Naive thymus-derived CD4-positive, alpha-beta T cell (primary cell): ENCODE data around the gene BHLHA15. TPM values are rescaled to one million over a fixed set of nuclear protein-coding genes. Genes with fewer than 3 reads are reported as not detected.

Experiments
- ATAC-seq: fragments of 150-1000 bp; cut with Tn5 transposase; 2 replicates; pipeline ENCODE4 v1.10.0; 2021; ENCODE audit warnings: mild to moderate bottlenecking, moderate library complexity
- CTCF ChIA-PET: fragments of 350-600 bp; sonication (Branson Sonifier 250); formaldehyde crosslinking; loops from one replicate; lab custom pipeline; 2021; ENCODE audit warnings: antibody characterized with exemption; lab: Charles Lee
- POLR2A ChIA-PET: fragments of 350-600 bp; sonication (Branson Sonifier 250); formaldehyde crosslinking; loops from one replicate; lab custom pipeline; 2021; ENCODE audit warnings: antibody characterized with exemption, inconsistent platforms; lab: Charles Lee
- DNase-seq, 9 donors: peaks; one replicate each; pipeline versions ENCODE4 v3.0.0 to v3.0.0-alpha.2; 2020 to 2022; ENCODE audit warnings: mixed read lengths in 1 of 9
- H3K27ac ChIP-seq: one replicate; pipeline ENCODE4 v1.7.0; 2013; ENCODE audit warnings: mild to moderate bottlenecking, low read depth, low read length, moderate library complexity
- H3K27me3 ChIP-seq, 2 donors: one replicate each; pipeline ENCODE4 v1.7.0; 2013; ENCODE audit warnings: low read length in 2 of 2, mild to moderate bottlenecking in 2 of 2, moderate library complexity in 2 of 2; ENCODE audit not compliant: control insufficient read depth in 2 of 2, insufficient read depth in 2 of 2
- H3K36me3 ChIP-seq, 3 experiments: 1 replicate in 2 of 3; 2 replicates in 1 of 3; pipeline ENCODE4 v1.7.0; 2013; ENCODE audit warnings: low read length in 3 of 3, mild to moderate bottlenecking in 3 of 3, moderate library complexity in 1 of 3; ENCODE audit not compliant: insufficient read depth in 3 of 3, control insufficient read depth in 2 of 3
- H3K4me1 ChIP-seq, 2 donors: one replicate each; pipeline ENCODE4 v1.7.0; 2013; ENCODE audit warnings: low read length in 2 of 2, mild to moderate bottlenecking in 2 of 2, moderate library complexity in 1 of 2; ENCODE audit not compliant: control insufficient read depth in 2 of 2, insufficient read depth in 2 of 2
- H3K4me3 ChIP-seq: 2 replicates; pipeline ENCODE4 v1.7.0; 2013; ENCODE audit warnings: mild to moderate bottlenecking, low read length
- H3K9me3 ChIP-seq, 3 experiments: 1 replicate in 2 of 3; 2 replicates in 1 of 3; pipeline ENCODE4 v1.7.0; 2013; ENCODE audit warnings: low read length in 3 of 3; ENCODE audit not compliant: control insufficient read depth in 2 of 3
- H3K27ac Mint-ChIP-seq, 9 donors: one replicate each; pipeline ENCODE4 v1.8.0; 2020 to 2022; ENCODE audit warnings: mixed read lengths in 9 of 9, mild to moderate bottlenecking in 8 of 9, moderate library complexity in 5 of 9, inconsistent platforms in 2 of 9
- H3K27me3 Mint-ChIP-seq, 5 donors: one replicate each; pipeline ENCODE4 v1.8.0; 2021 to 2022; ENCODE audit warnings: mixed read lengths in 5 of 5, mild to moderate bottlenecking in 1 of 5
- H3K36me3 Mint-ChIP-seq, 5 donors: one replicate each; pipeline ENCODE4 v1.8.0; 2020 to 2022; ENCODE audit warnings: mixed read lengths in 5 of 5, mild to moderate bottlenecking in 3 of 5, inconsistent platforms in 1 of 5
- H3K4me1 Mint-ChIP-seq, 7 donors: one replicate each; pipeline ENCODE4 v1.8.0; 2020 to 2022; ENCODE audit warnings: mixed read lengths in 7 of 7, mild to moderate bottlenecking in 3 of 7, inconsistent platforms in 1 of 7
- H3K4me3 Mint-ChIP-seq, 10 donors: one replicate each; pipeline ENCODE4 v1.8.0; 2020 to 2022; ENCODE audit warnings: mild to moderate bottlenecking in 10 of 10, mixed read lengths in 10 of 10, moderate library complexity in 6 of 10, inconsistent platforms in 2 of 10
- H3K9me3 Mint-ChIP-seq, 11 donors: one replicate each; pipeline ENCODE4 v1.8.0; 2020 to 2022; ENCODE audit warnings: mixed read lengths in 11 of 11, mild to moderate bottlenecking in 4 of 11, inconsistent platforms in 1 of 11, moderate library complexity in 1 of 11
- intact Hi-C, 2 donors: fragments of 100-400 bp; cut with micrococcal nuclease; formaldehyde crosslinking; loops; one replicate each; pipeline ENCODE4 v1.15.1; 2023
- polyA plus RNA-seq, 2 donors: library from polyadenylated mRNA; unstranded; fragments of 300-500 nt; fragmentation: Illumina TruSeq; gene quantifications; one replicate each; pipeline ENCODE4 v1.2.3, GENCODE V29; 2021
- total RNA-seq, 6 experiments: library from RNA in 5 of 6; stranded (reverse) in 5 of 6; gene quantifications; 1 replicate in 5 of 6; 2 replicates in 1 of 6; pipeline ENCODE4 v1.2.3 and lab custom pipeline; 2021 to 2026

BHLHA15 gene
- total and polyA plus RNA-seq, 7 experiments from 2014 or later: 0.39 to 0.80 TPM; not detected in 5

- intact Hi-C loops: loop anchor here in 1 of 2 donors (5.0 to 10.0 kb wide), 2 partner anchors 36 to 1052 kb away; partner anchors contain the start of gene SDHAF3
- Histone ChIP-seq H3K27ac (no peak overlapping the region), H3K27me3 (no peaks in the 10 kb centered on the region), H3K36me3 (peaks cover 0 to 13% (median 4%) of the 10 kb centered on the region in 3 experiments), H3K4me3 (no peak overlapping the region), H3K9me3 (no peaks in the 10 kb centered on the region), H3K4me1 (no peaks in the 10 kb centered on the region)
- H3K4me1 Mint-ChIP-seq: peaks cover 11 to 34% (median 26%) of the 10 kb centered on the region in 7 donors
- H3K4me3 Mint-ChIP-seq: no peak overlapping the region
- POLR2A ChIA-PET: no interaction called here
- ATAC-seq (no peak), DNase-seq (no peak)
- CTCF ChIA-PET: interaction anchor here (0.6 to 6.4 kb wide), 9 partner anchors 9 to 194 kb away, joined by 3 to 85 read pairs (median 4); no protein-coding TSS in a partner anchor
- peak overlapping the region in 1 of 9 donors; percentile 11 for H3K27ac Mint-ChIP-seq
- H3K27me3 Mint-ChIP-seq: no peaks in the 10 kb centered on the region
- H3K9me3 Mint-ChIP-seq: no peaks in the 10 kb centered on the region
- peaks cover 0 to 26% (median 0%) of the 10 kb centered on the region in 5 donors for H3K36me3 Mint-ChIP-seq
These were observed 44.6 kb upstream of the BHLHA15 start for GRCh38 chr7:98166668-98166970.

GRCh38 chr7:98167653-98168052, 43.6 kb upstream of the BHLHA15 start:
- Mint-ChIP-seq H3K27ac (peak overlapping the region in 4 of 9 donors; percentile 12 to 89 (median 48)), H3K4me1 (peaks cover 11 to 34% (median 26%) of the 10 kb centered on the region in 7 donors), H3K27me3 (no peaks in the 10 kb centered on the region), H3K36me3 (peaks cover 0 to 30% (median 0%) of the 10 kb centered on the region in 5 donors), H3K4me3 (no peak overlapping the region), H3K9me3 (no peaks in the 10 kb centered on the region)
- intact Hi-C loops: loop anchor here (1.0 to 10.0 kb wide), 6 partner anchors 35 to 1053 kb away; partner anchors contain the start of genes LMTK2 (in 2 of the 2), BAIAP2L1 (in 1 of the 2) and SDHAF3 (in 1 of the 2)
- no peaks in the 10 kb centered on the region for H3K9me3 ChIP-seq
- ATAC-seq (no peak), DNase-seq (no peak)
- peaks cover 0 to 15% (median 4%) of the 10 kb centered on the region in 3 experiments for H3K36me3 ChIP-seq
- H3K27ac ChIP-seq: no peak overlapping the region
- no peaks in the 10 kb centered on the region for H3K27me3 ChIP-seq
- H3K4me1 ChIP-seq: no peaks in the 10 kb centered on the region
- ChIA-PET CTCF (interaction anchor here (1.3 to 6.4 kb wide), 9 partner anchors 11 to 153 kb away, joined by 4 to 85 read pairs (median 6); partner anchors contain the start of gene LMTK2), POLR2A (interaction anchor here (0.5 to 1.4 kb wide), 3 partner anchors 9 to 84 kb away, joined by 3 to 8 read pairs (median 4); partner anchors contain the start of gene LMTK2)
- no peak overlapping the region for H3K4me3 ChIP-seq

GRCh38 chr7:98168181-98168903, 42.9 kb upstream of the BHLHA15 start:
- Histone ChIP-seq H3K36me3 (peaks cover 0 to 19% (median 4%) of the 10 kb centered on the region in 3 experiments), H3K27me3 (no peaks in the 10 kb centered on the region), H3K27ac (no peak overlapping the region), H3K4me3 (no peak overlapping the region), H3K4me1 (no peaks in the 10 kb centered on the region), H3K9me3 (no peaks in the 10 kb centered on the region)
- no peak overlapping the region for H3K4me3 Mint-ChIP-seq
- ATAC-seq: peak; percentile 85
- CTCF ChIA-PET: interaction anchor here (0.7 to 6.4 kb wide), 20 partner anchors 8 to 242 kb away, joined by 3 to 85 read pairs (median 5); partner anchors contain the start of gene LMTK2
- POLR2A ChIA-PET: interaction anchor here (0.5 to 1.4 kb wide), 7 partner anchors 8 to 1761 kb away, joined by 3 to 8 read pairs (median 3); partner anchors contain the start of genes GJC3 and LMTK2
- peak overlapping the region in 2 of 9 donors; percentile 26 to 38 for H3K27ac Mint-ChIP-seq
- H3K27me3 Mint-ChIP-seq: no peaks in the 10 kb centered on the region
- peaks cover 11 to 34% (median 26%) of the 10 kb centered on the region in 7 donors for H3K4me1 Mint-ChIP-seq
- H3K9me3 Mint-ChIP-seq: no peaks in the 10 kb centered on the region
- peak; percentile 13 to 65 (median 49) for DNase-seq
- peaks cover 0 to 34% (median 0%) of the 10 kb centered on the region in 5 donors for H3K36me3 Mint-ChIP-seq
- intact Hi-C loops: loop anchor here (1.0 to 10.0 kb wide), 6 partner anchors 34 to 1054 kb away; partner anchors contain the start of genes LMTK2 (in 2 of the 2), BAIAP2L1 (in 1 of the 2) and SDHAF3 (in 1 of the 2)

GRCh38 chr7:98168904-98169621, 42.2 kb upstream of the BHLHA15 start:
- H3K36me3 Mint-ChIP-seq: peaks cover 0 to 32% (median 0%) of the 10 kb centered on the region in 5 donors
- Histone ChIP-seq H3K27ac (no peak overlapping the region), H3K4me3 (no peak overlapping the region), H3K36me3 (peaks cover 0 to 19% (median 4%) of the 10 kb centered on the region in 3 experiments), H3K27me3 (no peaks in the 10 kb centered on the region), H3K4me1 (no peaks in the 10 kb centered on the region), H3K9me3 (no peaks in the 10 kb centered on the region)
- H3K27ac Mint-ChIP-seq: peak overlapping the region in 1 of 9 donors; percentile 26
- no peak for DNase-seq
- ATAC-seq: no peak
- no peaks in the 10 kb centered on the region for H3K9me3 Mint-ChIP-seq
- peaks cover 11 to 34% (median 25%) of the 10 kb centered on the region in 7 donors for H3K4me1 Mint-ChIP-seq
- no peak overlapping the region for H3K4me3 Mint-ChIP-seq
- POLR2A ChIA-PET: interaction anchor here (0.6 to 1.4 kb wide), 6 partner anchors 63 to 1761 kb away, joined by 3 to 8 read pairs (median 3); partner anchors contain the start of genes GJC3 and LMTK2
- no peaks in the 10 kb centered on the region for H3K27me3 Mint-ChIP-seq
- intact Hi-C loops: loop anchor here (1.0 to 10.0 kb wide), 6 partner anchors 33 to 1054 kb away; partner anchors contain the start of genes LMTK2 (in 2 of the 2), BAIAP2L1 (in 1 of the 2) and SDHAF3 (in 1 of the 2)
- CTCF ChIA-PET: interaction anchor here (0.6 to 6.4 kb wide), 21 partner anchors 9 to 242 kb away, joined by 3 to 85 read pairs (median 5); partner anchors contain the start of gene LMTK2

GRCh38 chr7:98170966-98171365, 40.3 kb upstream of the BHLHA15 start:
- intact Hi-C loops: no loop called here
- no peak for ATAC-seq
- Mint-ChIP-seq H3K27ac (no peak overlapping the region), H3K9me3 (peaks cover 0 to 2% (median 0%) of the 10 kb centered on the region in 11 donors), H3K4me3 (no peak overlapping the region), H3K36me3 (peaks cover 0 to 43% (median 14%) of the 10 kb centered on the region in 5 donors), H3K4me1 (peaks cover 11 to 26% (median 21%) of the 10 kb centered on the region in 7 donors), H3K27me3 (no peaks in the 10 kb centered on the region)
- peaks cover 0 to 37% (median 8%) of the 10 kb centered on the region in 3 experiments for H3K36me3 ChIP-seq
- no peak overlapping the region for H3K27ac ChIP-seq
- no peaks in the 10 kb centered on the region for H3K27me3 ChIP-seq
- no peak for DNase-seq
- ChIA-PET CTCF (no interaction called here), POLR2A (no interaction called here)
- H3K9me3 ChIP-seq: no peaks in the 10 kb centered on the region
- H3K4me1 ChIP-seq: no peaks in the 10 kb centered on the region
- H3K4me3 ChIP-seq: no peak overlapping the region

GRCh38 chr7:98171449-98171848, 39.8 kb upstream of the BHLHA15 start:
- H3K4me3 Mint-ChIP-seq: no peak overlapping the region
- peaks cover 0 to 2% (median 0%) of the 10 kb centered on the region in 11 donors for H3K9me3 Mint-ChIP-seq
- no peaks in the 10 kb centered on the region for H3K27me3 Mint-ChIP-seq
- Histone ChIP-seq H3K36me3 (peaks cover 0 to 37% (median 8%) of the 10 kb centered on the region in 3 experiments), H3K27ac (no peak overlapping the region), H3K4me3 (no peak overlapping the region), H3K4me1 (no peaks in the 10 kb centered on the region), H3K9me3 (no peaks in the 10 kb centered on the region), H3K27me3 (no peaks in the 10 kb centered on the region)
- intact Hi-C loops: no loop called here
- CTCF ChIA-PET: no interaction called here
- no peak overlapping the region for H3K27ac Mint-ChIP-seq
- DNase-seq (no peak), ATAC-seq (no peak)
- H3K4me1 Mint-ChIP-seq: peaks cover 11 to 25% (median 19%) of the 10 kb centered on the region in 7 donors
- H3K36me3 Mint-ChIP-seq: peaks cover 0 to 43% (median 14%) of the 10 kb centered on the region in 5 donors
- POLR2A ChIA-PET: no interaction called here
